22Rv1 (cell line): ENCODE data around the gene CAPN11.

Experiments used
- ZFX ChIP-seq: fragments of 450-650 bp; IDR thresholded peaks from 2 replicates; pipeline ENCODE4 v1.6.1; 2017; ENCODE audit warnings: antibody characterized with exemption, borderline replicate concordance
- TF ChIP-seq, protein P1 (sequence below): fragments of 450-650 bp; IDR thresholded peaks from 2 replicates; pipeline ENCODE4 v1.5.1; 2017; ENCODE audit warnings: mild to moderate bottlenecking

DNA sequence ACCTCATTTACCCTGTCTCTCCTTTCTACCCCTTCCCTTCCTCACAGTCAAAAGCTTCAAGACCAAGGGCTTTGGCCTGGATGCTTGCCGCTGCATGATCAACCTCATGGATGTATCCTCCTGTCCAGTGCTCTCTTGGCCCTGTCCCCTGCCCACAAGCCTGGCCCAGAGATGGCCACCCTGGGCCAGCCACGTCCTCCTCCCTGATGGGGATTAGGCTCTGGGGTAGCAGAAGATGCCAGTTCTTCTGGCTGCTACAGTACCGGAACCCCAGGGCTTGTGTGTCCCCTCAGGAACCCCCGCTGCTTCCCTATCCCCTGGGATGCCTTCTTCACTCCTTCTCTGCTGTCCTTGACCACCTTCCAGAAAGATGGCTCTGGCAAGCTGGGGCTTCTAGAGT is 22.3 kb downstream of the CAPN11 start:
- TF ChIP-seq, protein P1, sequence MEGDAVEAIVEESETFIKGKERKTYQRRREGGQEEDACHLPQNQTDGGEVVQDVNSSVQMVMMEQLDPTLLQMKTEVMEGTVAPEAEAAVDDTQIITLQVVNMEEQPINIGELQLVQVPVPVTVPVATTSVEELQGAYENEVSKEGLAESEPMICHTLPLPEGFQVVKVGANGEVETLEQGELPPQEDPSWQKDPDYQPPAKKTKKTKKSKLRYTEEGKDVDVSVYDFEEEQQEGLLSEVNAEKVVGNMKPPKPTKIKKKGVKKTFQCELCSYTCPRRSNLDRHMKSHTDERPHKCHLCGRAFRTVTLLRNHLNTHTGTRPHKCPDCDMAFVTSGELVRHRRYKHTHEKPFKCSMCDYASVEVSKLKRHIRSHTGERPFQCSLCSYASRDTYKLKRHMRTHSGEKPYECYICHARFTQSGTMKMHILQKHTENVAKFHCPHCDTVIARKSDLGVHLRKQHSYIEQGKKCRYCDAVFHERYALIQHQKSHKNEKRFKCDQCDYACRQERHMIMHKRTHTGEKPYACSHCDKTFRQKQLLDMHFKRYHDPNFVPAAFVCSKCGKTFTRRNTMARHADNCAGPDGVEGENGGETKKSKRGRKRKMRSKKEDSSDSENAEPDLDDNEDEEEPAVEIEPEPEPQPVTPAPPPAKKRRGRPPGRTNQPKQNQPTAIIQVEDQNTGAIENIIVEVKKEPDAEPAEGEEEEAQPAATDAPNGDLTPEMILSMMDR, result no peak
- no peak for TF ChIP-seq ZFX
